ENCODE measurements around the gene MAP3K6.

MAP3K6 gene

GRCh38 chr1:27338751-27339150 is 28.0 kb downstream of the MAP3K6 start:
- no peak overlapping the region for H3K4me3 ChIP-seq (ENCODE audit: low read depth, low read length)
- no peak for DNase-seq (ENCODE audit: low read depth)
- no peak for TF ChIP-seq CTCF (IDR thresholded peaks at IDR 0.05; ENCODE audit: low read depth, low read length, missing control alignments)
- in situ Hi-C loops (cut with HindIII; ENCODE audit: low sequenced_read_pairs) = no loop called here

DNA sequence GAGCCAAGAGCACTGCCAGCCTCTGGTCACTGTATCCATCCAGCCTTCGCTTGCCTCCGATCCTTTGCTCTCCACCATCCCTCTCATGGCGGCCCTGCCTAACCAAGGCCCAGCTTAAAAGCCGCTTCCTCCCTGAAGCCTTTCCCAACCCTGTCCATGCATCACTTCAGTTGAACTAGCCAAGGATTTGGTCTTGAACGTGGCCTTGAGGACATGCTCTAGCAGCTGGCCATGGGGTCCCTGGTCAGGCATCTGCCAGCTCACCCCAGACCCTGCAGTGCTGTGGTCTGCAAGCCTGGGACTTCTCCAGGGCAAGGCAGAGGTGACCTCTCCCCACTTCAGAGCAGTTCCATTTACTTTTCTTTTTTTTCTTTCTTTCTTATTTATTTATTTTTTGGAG is 30.0 kb downstream of the MAP3K6 start:
- DNase-seq (ENCODE audit: low read depth) = no peak
- in situ Hi-C loops (cut with HindIII; ENCODE audit: low sequenced_read_pairs) = no loop called here
- no peak overlapping the region for H3K4me3 ChIP-seq (ENCODE audit: low read depth, low read length)
- TF ChIP-seq CTCF (IDR thresholded peaks at IDR 0.05; ENCODE audit: low read depth, low read length, missing control alignments) = no peak

DNA sequence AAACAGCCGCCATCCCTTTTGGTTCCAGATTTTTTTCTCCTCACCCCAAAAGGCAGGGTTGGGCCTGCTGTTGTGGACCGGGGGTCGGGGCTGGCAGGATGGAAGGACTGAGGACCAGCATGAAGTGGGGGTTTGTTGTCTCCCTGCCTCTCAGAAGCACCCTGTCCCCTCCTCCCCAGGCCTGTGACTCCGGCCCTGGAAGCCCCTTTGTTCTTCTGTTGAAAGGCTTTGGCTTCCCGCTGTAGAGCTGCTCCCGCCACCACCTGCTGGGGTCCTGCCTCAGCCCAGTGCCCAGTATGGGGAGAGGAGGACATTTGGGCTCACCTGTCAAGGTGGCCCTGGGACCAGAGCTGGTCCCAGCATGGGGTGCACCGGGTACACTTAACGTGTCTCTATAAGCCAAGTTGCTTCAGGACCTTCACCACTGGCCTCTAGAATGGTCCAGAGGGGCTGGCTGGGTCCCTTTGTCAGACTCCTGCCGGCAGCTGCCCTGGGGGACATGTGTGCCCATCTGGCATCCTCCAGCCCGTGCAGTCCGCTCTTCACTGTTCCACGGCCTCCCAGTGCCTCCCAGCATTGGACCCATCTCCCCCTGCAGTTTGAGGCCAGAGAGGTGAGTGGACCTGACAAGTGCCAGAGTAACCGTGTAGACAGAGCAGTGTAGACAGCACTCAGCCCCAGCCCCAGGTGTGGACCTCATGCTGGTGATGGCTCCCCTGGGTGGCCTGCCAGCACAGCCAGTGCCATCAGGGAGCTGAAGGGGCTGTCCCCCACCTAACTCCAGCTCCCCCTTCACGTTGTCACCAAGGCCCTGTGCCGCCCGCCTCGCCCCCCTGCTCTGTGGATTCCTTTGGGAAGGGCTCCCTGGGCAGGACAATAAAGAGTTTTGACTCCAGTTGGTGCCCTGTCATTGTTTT is 31.0 kb downstream of the MAP3K6 start:
- TF ChIP-seq CTCF (IDR thresholded peaks at IDR 0.05; ENCODE audit: low read depth, low read length, missing control alignments) = no peak
- H3K4me3 ChIP-seq (ENCODE audit: low read depth, low read length) = no peak overlapping the region
- DNase-seq (ENCODE audit: low read depth) = no peak
- in situ Hi-C loops (cut with HindIII; ENCODE audit: low sequenced_read_pairs) = no loop called here

- no peak for TF ChIP-seq CTCF (IDR thresholded peaks at IDR 0.05; ENCODE audit: low read depth, low read length, missing control alignments)
- no peak for DNase-seq (ENCODE audit: low read depth)
- in situ Hi-C loops (cut with HindIII; ENCODE audit: low sequenced_read_pairs) = no loop called here
- no peak overlapping the region for H3K4me3 ChIP-seq (ENCODE audit: low read depth, low read length)
Measured at GRCh38 chr1:27333717-27334279, 33.0 kb downstream of the MAP3K6 start.

- DNase-seq (ENCODE audit: low read depth) = no peak
- no peak overlapping the region for H3K4me3 ChIP-seq (ENCODE audit: low read depth, low read length)
- in situ Hi-C loops (cut with HindIII; ENCODE audit: low sequenced_read_pairs) = no loop called here
- TF ChIP-seq CTCF (IDR thresholded peaks at IDR 0.05; ENCODE audit: low read depth, low read length, missing control alignments) = peak; percentile 89
Measured at GRCh38 chr1:27332536-27333281, 34.1 kb downstream of the MAP3K6 start.

DNA sequence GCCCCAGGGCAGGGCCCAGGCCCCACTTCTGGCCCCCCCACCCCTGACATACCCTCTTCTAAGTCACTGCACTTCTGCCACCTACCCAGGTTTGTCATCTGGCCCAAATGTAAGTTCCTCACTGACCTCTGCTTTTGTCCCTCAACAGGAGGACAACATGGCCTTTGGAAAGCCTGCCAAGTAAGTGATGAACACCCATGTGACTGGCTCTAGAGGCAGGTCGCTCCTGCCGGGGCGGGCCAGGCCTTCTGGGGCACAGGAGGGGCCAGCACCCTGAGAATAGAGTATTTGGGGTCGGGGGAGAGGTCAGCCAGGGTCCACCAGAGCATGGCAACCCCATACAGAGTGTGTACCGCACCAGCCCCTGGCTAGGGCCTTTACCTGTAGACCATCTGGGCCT is 34.8 kb downstream of the MAP3K6 start:
- no peak for DNase-seq (ENCODE audit: low read depth)
- no peak for TF ChIP-seq CTCF (IDR thresholded peaks at IDR 0.05; ENCODE audit: low read depth, low read length, missing control alignments)
- in situ Hi-C loops (cut with HindIII; ENCODE audit: low sequenced_read_pairs) = no loop called here
- no peak overlapping the region for H3K4me3 ChIP-seq (ENCODE audit: low read depth, low read length)
